ENCODE results near the gene LDLRAD4. TPM values are rescaled to one million over a fixed set of nuclear protein-coding genes. Genes with fewer than 3 reads are reported as not detected.

The LDLRAD4 gene
- total RNA-seq, 2 donors from 2014 or later: 33.1 to 41.2 TPM

GRCh38 chr18:13231151-13231550, 12.6 kb downstream of the LDLRAD4 start:
- H3K27me3 ChIP-seq: no peaks in the 10 kb centered on the region
- no peak for DNase-seq (ENCODE audit: low spot score)
- no peak overlapping the region for H3K27ac ChIP-seq
- no peak for TF ChIP-seq CTCF (IDR thresholded peaks at IDR 0.05)
- no peak overlapping the region for H3K4me3 ChIP-seq
- H3K4me1 ChIP-seq: peaks cover 0 to 41% of the 10 kb centered on the region in 2 donors
- H3K9me3 ChIP-seq: no peaks in the 10 kb centered on the region
- H3K36me3 ChIP-seq: no peaks in the 10 kb centered on the region

- H3K4me1 ChIP-seq: peaks cover 0 to 45% of the 10 kb centered on the region in 2 donors
- peak overlapping the region in 1 of 2 donors; percentile 14 for H3K4me3 ChIP-seq
- H3K27ac ChIP-seq: peak overlapping the region; percentile 66 to 71
- H3K36me3 ChIP-seq: no peaks in the 10 kb centered on the region
- H3K27me3 ChIP-seq: no peaks in the 10 kb centered on the region
- TF ChIP-seq CTCF (IDR thresholded peaks at IDR 0.05): peak in 1 of 2 donors; percentile 12
- peak; percentile 73 for DNase-seq (ENCODE audit: low spot score)
- no peaks in the 10 kb centered on the region for H3K9me3 ChIP-seq
Observed at GRCh38 chr18:13232086-13232917, 13.7 kb downstream of the LDLRAD4 start.

GRCh38 chr18:13232971-13233786, 14.6 kb downstream of the LDLRAD4 start:
- DNase-seq (ENCODE audit: low spot score): peak; percentile 56
- H3K9me3 ChIP-seq: no peaks in the 10 kb centered on the region
- TF ChIP-seq CTCF (IDR thresholded peaks at IDR 0.05): no peak
- H3K36me3 ChIP-seq: no peaks in the 10 kb centered on the region
- peak overlapping the region; percentile 66 to 71 for H3K27ac ChIP-seq
- peaks cover 0 to 44% of the 10 kb centered on the region in 2 donors for H3K4me1 ChIP-seq
- no peaks in the 10 kb centered on the region for H3K27me3 ChIP-seq
- H3K4me3 ChIP-seq: peak overlapping the region in 1 of 2 donors; percentile 14

- TF ChIP-seq CTCF (IDR thresholded peaks at IDR 0.05): no peak
- Histone ChIP-seq H3K4me3 (no peak overlapping the region), H3K9me3 (no peaks in the 10 kb centered on the region), H3K36me3 (no peaks in the 10 kb centered on the region), H3K4me1 (peaks cover 0 to 37% of the 10 kb centered on the region in 2 donors), H3K27me3 (no peaks in the 10 kb centered on the region), H3K27ac (no peak overlapping the region)
- DNase-seq (ENCODE audit: low spot score): peak; percentile 50
Observed at GRCh38 chr18:13233787-13234783, 15.5 kb downstream of the LDLRAD4 start.

- TF ChIP-seq CTCF (IDR thresholded peaks at IDR 0.05): no peak
- H3K27ac ChIP-seq: peak overlapping the region; percentile 28 to 53
Observed at GRCh38 chr18:13235421-13235831, 16.9 kb downstream of the LDLRAD4 start.

More at GRCh38 chr18:13235421-13235831, 16.9 kb downstream of the LDLRAD4 start:
- DNase-seq (ENCODE audit: low spot score): peak; percentile 55
- Histone ChIP-seq H3K4me1 (peaks cover 0 to 38% of the 10 kb centered on the region in 2 donors), H3K27me3 (no peaks in the 10 kb centered on the region), H3K9me3 (no peaks in the 10 kb centered on the region), H3K4me3 (no peak overlapping the region), H3K36me3 (no peaks in the 10 kb centered on the region)
